Stimulated activated naive CD8-positive, alpha-beta T cell treated with anti-CD3 and anti-CD28 coated beads, Interleukin-15, Interleukin-2, amounts not matched to agents 100 ng/mL and 50 ng/mL, for 24 hours (primary cell): Measurements from ENCODE around the gene ZNHIT1.
A peak's percentile ranks its signal among the peaks of the same experiment; 100 is the strongest.

Experiments
- H3K27ac Mint-ChIP-seq: one replicate; pipeline ENCODE4 v1.8.0; 2021; ENCODE audit warnings: mild to moderate bottlenecking, mixed read lengths
- H3K27me3 Mint-ChIP-seq: one replicate; pipeline ENCODE4 v1.8.0; 2021; ENCODE audit warnings: mixed read lengths
- H3K36me3 Mint-ChIP-seq: one replicate; pipeline ENCODE4 v1.8.0; 2021; ENCODE audit warnings: low read depth, mixed read lengths
- H3K4me1 Mint-ChIP-seq: one replicate; pipeline ENCODE4 v1.8.0; 2021; ENCODE audit warnings: low read depth, mixed read lengths
- H3K4me3 Mint-ChIP-seq: one replicate; pipeline ENCODE4 v1.8.0; 2021; ENCODE audit warnings: mild to moderate bottlenecking, mixed read lengths
- H3K9me3 Mint-ChIP-seq: one replicate; pipeline ENCODE4 v1.8.0; 2021; ENCODE audit warnings: mixed read lengths

Gene ZNHIT1

GRCh38 chr7:101217388-101218235 lies at the start of gene ZNHIT1, which contains the start of gene PLOD3:
ZNHIT1 (plus strand) TSS chr7:101218165; CDS start chr7:101218196, 31 bp downstream.
PLOD3 (minus strand) TSS chr7:101217581; CDS start chr7:101217274, 307 bp downstream.
- Mint-ChIP-seq H3K4me1 (peaks cover 38% of the 10 kb centered on the region), H3K27ac (peak within 1 kb of the TSS; percentile 88), H3K4me3 (peak within 1 kb of the TSS; percentile 96), H3K36me3 (peaks cover 14% of the 10 kb centered on the region), H3K27me3 (no peaks in the 10 kb centered on the region), H3K9me3 (no peaks in the 10 kb centered on the region)

DNA sequence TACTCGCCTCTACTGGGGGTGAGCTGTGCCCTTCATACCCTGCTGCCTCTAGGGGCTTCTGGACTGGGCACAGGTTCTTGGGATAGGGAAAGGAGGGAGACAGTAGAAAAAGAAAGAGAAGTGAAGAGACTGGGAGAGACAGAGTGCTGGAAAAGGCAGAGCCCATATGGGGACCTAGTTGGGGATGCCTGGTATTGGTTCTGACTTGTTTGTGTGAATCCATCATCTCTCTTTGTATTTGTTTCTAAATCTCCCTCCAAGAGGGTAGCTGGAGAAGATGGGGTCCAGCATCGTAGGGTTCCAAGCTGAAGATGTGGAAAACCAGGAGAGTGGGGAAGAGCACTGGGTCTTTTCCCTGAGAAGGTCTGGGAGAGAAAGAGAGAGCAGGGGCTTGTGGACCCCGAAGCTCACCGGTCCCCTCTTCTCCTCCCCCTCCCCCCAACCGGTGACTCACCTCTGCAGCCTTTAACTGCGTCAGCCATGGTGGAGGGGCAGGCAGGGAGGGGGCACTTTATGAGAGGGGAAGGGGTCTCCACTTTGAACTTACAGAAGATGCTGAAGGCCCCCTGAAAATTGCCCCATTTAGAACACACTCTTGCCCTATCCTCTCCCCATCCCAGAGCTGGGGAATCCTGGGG lies 49.4 kb upstream of the ZNHIT1 start:
- Mint-ChIP-seq H3K4me1 (peaks cover 71% of the 10 kb centered on the region), H3K9me3 (no peaks in the 10 kb centered on the region), H3K36me3 (no peaks in the 10 kb centered on the region), H3K4me3 (peak overlapping the region; percentile 6), H3K27me3 (peaks cover 74% of the 10 kb centered on the region), H3K27ac (no peak overlapping the region)

- peaks cover 80% of the 10 kb centered on the region for H3K27me3 Mint-ChIP-seq
- no peaks in the 10 kb centered on the region for H3K9me3 Mint-ChIP-seq
- H3K27ac Mint-ChIP-seq = no peak overlapping the region
- no peaks in the 10 kb centered on the region for H3K36me3 Mint-ChIP-seq
- peak overlapping the region; percentile 27 for H3K4me3 Mint-ChIP-seq
- H3K4me1 Mint-ChIP-seq = peaks cover 78% of the 10 kb centered on the region
Observed at GRCh38 chr7:101169110-101169837, 48.7 kb upstream of the ZNHIT1 start.

GRCh38 chr7:101169838-101170551 lies 48.0 kb upstream of the ZNHIT1 start:
- Mint-ChIP-seq H3K4me1 (peaks cover 76% of the 10 kb centered on the region), H3K36me3 (no peaks in the 10 kb centered on the region), H3K27ac (no peak overlapping the region), H3K27me3 (peaks cover 83% of the 10 kb centered on the region), H3K9me3 (no peaks in the 10 kb centered on the region), H3K4me3 (peak overlapping the region; percentile 27)

DNA sequence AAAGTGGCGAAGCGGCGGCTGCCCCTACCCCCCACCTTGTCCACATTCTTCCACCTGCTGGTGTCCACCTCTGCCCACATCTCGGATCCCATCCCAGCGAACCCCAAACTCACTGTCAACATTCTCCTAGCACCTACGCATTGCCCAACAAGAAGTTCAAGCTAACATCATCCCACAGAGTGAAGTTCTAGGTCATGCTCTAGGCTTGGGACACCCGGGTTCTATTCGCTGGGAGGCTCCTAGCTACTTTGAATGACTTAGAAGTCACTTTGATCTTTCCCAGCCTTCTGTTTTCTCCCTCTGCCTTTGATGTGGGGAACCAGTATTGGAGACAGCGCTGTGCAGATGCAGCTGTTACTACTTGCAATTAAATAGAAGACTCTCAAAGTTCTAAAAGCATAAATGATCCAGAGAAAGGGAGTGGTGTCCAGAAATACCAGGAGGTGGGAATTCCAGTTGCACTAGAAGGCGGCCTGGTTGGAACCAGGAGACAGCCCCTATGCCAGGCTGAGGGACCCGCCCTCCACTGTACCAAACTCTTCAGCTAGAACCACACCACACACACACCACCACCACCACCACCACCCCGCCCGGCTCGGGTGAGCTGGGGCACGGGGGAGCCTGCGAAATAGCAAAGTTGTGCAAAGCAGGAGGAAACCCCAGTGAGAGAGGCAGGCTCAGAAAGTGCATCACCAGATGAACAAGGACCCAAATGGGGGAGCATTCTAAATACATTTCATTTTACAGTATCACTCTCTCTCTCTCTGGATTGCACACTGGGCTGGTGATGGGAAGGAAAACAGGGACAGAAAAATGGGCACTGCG lies 47.1 kb upstream of the ZNHIT1 start:
- H3K4me3 Mint-ChIP-seq = no peak overlapping the region
- H3K36me3 Mint-ChIP-seq = no peaks in the 10 kb centered on the region
- H3K9me3 Mint-ChIP-seq = no peaks in the 10 kb centered on the region
- H3K27ac Mint-ChIP-seq = no peak overlapping the region
- peaks cover 69% of the 10 kb centered on the region for H3K4me1 Mint-ChIP-seq
- H3K27me3 Mint-ChIP-seq = peaks cover 84% of the 10 kb centered on the region

DNA sequence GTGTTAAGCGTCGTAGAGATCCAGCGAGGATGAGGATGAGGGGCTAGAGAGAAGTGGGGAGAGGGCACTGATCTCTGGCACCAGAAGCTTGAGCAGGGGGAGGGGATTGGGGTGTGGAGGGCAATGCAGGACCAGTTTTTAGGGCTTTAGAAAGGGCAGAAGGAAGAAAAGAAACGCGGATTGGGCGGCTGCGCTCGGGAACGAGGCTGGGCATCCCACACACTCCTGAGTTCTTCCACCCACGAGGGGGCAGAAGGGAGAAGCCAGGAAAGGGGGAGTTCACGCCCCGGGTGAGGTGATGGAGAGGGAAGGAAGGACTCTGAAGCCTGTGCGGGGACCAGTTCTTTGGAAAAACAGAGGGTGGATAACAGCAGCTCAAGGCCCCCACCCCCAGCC lies 46.5 kb upstream of the ZNHIT1 start:
- Mint-ChIP-seq H3K27ac (no peak overlapping the region), H3K36me3 (no peaks in the 10 kb centered on the region), H3K4me3 (no peak overlapping the region)

DNA sequence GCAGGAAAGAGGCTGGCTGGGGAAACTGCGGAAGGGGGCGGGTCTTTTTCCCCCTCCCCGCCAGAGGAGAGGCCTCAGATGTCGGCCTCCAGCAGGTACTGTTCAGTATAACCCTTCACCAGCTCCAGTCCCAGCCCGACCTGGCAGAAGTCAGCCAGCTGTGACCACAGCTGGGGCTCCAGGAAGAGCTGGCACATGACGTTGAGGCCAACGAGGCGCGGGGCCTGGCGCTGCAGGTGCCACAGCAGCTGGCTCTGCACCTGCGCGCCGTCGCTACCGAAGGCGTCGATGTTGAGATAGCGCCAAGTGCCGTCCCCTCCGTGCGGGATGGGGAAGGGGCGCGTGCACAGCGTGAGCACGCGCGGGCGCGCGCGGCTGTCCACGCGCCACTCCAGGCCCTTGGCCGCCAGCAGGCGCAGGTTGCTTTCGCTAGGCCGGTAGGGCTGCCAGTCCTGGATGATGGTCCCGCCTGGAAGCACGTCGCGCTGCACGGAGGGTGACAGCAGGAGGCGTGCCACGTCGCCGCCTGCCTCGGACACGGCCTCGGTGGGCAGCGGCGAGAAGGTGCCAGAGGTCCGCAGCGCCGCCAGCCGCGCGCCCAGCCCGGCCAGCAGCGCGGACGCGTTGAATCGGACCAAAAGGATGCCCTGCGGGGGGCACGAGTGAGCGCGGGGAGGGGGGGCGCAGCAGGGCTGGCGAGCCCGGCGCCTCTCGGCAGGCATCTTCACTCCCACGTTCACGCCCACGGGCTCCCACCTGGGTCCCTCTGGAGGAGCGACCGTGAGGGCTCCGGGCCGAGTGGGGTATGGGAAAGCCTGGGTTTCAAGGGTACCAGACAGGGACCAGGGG lies 45.7 kb upstream of the ZNHIT1 start:
- peaks cover 87% of the 10 kb centered on the region for H3K27me3 Mint-ChIP-seq
- H3K4me3 Mint-ChIP-seq = no peak overlapping the region
- no peaks in the 10 kb centered on the region for H3K36me3 Mint-ChIP-seq
- H3K4me1 Mint-ChIP-seq = peaks cover 56% of the 10 kb centered on the region
- H3K27ac Mint-ChIP-seq = no peak overlapping the region
- H3K9me3 Mint-ChIP-seq = no peaks in the 10 kb centered on the region

More for the DNA sequence above, 46.5 kb upstream of the ZNHIT1 start:
- Mint-ChIP-seq H3K4me1 (peaks cover 63% of the 10 kb centered on the region), H3K9me3 (no peaks in the 10 kb centered on the region), H3K27me3 (peaks cover 84% of the 10 kb centered on the region)

DNA sequence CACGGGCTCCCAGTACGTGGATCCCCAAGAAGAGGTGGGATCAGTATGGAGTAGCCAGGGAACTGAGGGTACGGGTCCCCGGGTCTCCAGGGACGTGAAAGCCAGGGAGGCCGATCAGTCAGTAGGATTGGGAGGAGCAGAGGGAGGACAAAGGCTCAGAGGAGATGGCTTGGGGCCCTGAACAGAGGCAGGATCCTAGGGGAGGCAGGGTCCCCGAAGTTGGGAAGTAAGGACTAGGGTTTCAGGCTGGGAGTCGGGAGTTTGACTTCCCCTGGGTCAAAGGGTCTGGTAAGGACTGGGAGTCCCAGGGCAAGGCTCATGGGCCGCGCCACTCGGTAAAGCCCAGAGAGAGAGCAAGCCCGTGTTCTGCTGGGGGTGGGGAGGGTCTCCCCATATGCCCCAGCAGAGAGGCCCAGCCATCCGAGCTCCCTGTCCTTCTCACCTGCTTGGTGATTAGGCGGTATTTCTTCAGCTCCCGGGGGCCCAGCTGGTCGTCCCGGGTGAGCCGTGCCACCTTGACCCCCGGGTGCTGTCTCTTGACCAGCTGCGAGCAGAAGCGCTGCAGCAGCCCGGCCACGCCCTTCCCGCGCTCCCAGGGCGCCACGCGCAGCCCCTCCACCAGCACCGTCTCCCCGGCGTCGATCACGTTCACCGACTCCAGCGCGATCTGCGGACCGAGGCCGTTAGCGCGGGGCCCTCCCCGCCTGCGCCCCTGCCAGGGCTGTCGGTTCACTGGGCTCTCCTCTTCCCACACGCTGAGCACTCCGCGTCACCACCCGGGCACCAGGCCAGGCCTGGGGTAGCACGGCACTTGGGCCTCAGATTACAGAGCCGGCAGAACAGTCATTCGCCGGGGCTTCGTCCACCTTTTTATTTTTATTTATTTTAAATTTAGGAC lies 44.9 kb upstream of the ZNHIT1 start:
- Mint-ChIP-seq H3K36me3 (no peaks in the 10 kb centered on the region), H3K27ac (no peak overlapping the region), H3K4me3 (no peak overlapping the region), H3K9me3 (no peaks in the 10 kb centered on the region), H3K4me1 (peaks cover 56% of the 10 kb centered on the region), H3K27me3 (peaks cover 87% of the 10 kb centered on the region)

GRCh38 chr7:101173752-101174244 lies 44.2 kb upstream of the ZNHIT1 start:
- peak overlapping the region; percentile 18 for H3K4me3 Mint-ChIP-seq
- no peaks in the 10 kb centered on the region for H3K9me3 Mint-ChIP-seq
- no peak overlapping the region for H3K27ac Mint-ChIP-seq
- no peaks in the 10 kb centered on the region for H3K36me3 Mint-ChIP-seq
- H3K4me1 Mint-ChIP-seq = peaks cover 49% of the 10 kb centered on the region
- H3K27me3 Mint-ChIP-seq = peaks cover 86% of the 10 kb centered on the region

DNA sequence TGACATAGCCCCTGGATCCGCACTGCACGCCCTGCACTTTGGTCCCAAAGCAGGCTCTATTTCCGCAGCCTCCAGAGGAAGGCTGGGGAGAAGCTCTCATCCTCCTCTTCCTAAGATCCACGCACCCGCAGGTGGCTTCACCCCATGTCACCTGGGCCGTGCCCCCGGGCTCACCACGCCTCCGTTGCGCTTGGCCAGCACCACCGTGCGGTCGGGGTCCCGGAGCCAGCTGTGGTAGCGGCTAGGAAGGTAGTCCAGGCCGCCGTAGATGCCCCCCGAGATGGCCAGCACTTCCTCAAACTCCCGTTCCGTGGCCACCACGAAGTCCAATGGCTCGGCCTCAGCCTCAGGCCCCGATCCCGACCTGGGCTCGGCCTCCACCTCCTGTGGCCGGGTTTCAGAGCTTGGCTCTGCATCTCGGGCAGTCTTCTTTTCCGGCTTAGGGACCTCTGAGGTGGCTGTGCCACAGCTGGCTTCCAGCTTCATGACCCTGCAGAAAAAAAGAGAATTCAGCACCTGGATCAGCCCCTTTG lies 43.6 kb upstream of the ZNHIT1 start:
- Mint-ChIP-seq H3K27ac (no peak overlapping the region), H3K4me1 (peaks cover 48% of the 10 kb centered on the region), H3K9me3 (no peaks in the 10 kb centered on the region), H3K27me3 (peaks cover 85% of the 10 kb centered on the region), H3K36me3 (no peaks in the 10 kb centered on the region), H3K4me3 (peak overlapping the region; percentile 18)

DNA sequence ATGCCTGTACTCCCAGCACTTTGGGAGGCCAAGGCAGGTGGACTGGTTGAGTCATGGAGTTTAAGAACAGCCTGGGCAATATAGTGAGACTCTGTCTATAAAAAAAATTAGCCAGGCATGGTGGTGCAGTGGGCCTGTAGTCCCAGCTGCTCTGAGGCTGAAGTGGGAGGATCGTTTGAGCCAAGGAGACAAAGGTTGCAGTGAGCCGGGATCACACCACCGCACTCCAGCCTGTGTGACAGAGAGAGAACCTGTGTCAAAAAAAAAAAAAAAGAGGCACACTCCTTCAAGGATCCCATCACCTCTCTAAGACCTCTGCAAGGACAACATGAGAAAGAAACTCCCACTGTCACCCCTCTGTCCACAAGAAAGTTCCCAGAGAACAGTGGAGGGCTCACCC lies 42.3 kb upstream of the ZNHIT1 start:
- H3K9me3 Mint-ChIP-seq = no peaks in the 10 kb centered on the region
- peaks cover 78% of the 10 kb centered on the region for H3K27me3 Mint-ChIP-seq
- no peak overlapping the region for H3K27ac Mint-ChIP-seq
- peaks cover 41% of the 10 kb centered on the region for H3K4me1 Mint-ChIP-seq
- H3K4me3 Mint-ChIP-seq = no peak overlapping the region
- no peaks in the 10 kb centered on the region for H3K36me3 Mint-ChIP-seq

- no peak overlapping the region for H3K4me3 Mint-ChIP-seq
- no peaks in the 10 kb centered on the region for H3K36me3 Mint-ChIP-seq
- no peaks in the 10 kb centered on the region for H3K9me3 Mint-ChIP-seq
- H3K27ac Mint-ChIP-seq = no peak overlapping the region
- H3K27me3 Mint-ChIP-seq = peaks cover 75% of the 10 kb centered on the region
- peaks cover 28% of the 10 kb centered on the region for H3K4me1 Mint-ChIP-seq
Observed at GRCh38 chr7:101177644-101178043, 40.3 kb upstream of the ZNHIT1 start.
